Hematopoietic multipotent progenitor cell treated with erythropoietin and hydrocortisone succinate and interleukin-3 and kit ligand, for 15 days (in vitro differentiated cells): ENCODE data around the gene LRRC1.
"Not testable (repeated sequence)": the region's sequence is repeated elsewhere in the genome, so short reads cannot be mapped to it uniquely, and the experiment has no call there.

ENCODE experiments used
- DNase-seq: peaks from one replicate; pipeline ENCODE4 v3.0.0-alpha.2; 2015; ENCODE audit warnings: low spot score

Gene LRRC1

GRCh38 chr6:53792973-53793317 lies 1.9 kb upstream of the LRRC1 start:
- DNase-seq: no peak

GRCh38 chr6:53793318-53794136 lies 1.3 kb upstream of the LRRC1 start:
- no peak for DNase-seq

GRCh38 chr6:53794137-53794719 lies 577 bp upstream of the LRRC1 start:
- no peak for DNase-seq

DNA sequence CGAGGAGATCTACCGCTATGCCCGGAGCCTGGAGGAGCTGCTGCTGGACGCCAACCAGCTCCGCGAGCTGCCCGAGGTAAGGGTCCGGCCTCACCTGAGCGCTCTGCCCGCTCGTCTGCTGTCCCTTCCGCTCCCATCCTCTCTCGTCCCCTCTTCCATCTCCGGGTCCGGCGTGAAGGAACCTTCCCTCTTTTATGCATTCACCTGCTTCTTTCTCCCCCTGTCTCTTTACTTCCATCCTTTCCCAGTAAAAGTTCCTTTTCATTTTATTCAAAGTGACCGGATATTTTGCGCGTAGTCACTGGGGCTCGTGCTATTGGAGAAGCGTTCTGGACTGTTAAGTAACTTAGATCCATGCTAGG lies 516 bp downstream of the LRRC1 start:
- no peak for DNase-seq

- no peak for DNase-seq
Measured at GRCh38 chr6:53795702-53796450, 1.1 kb downstream of the LRRC1 start.

DNA sequence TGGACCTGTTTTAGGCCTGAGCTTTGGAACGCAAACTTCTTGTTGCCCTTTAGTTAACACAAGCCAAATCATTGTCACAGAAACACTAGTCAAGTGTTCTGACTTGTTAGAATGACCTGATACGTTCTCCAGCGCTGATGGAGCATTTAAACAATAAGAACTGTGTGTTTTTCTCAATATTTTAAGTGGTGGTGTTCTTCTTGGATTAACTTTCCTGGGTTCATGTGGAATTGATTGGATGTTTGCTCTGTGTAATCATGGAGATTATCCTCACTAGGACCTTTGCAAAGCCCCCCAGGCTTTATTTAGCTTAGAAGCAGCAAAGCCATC lies 1.6 kb downstream of the LRRC1 start:
- no peak for DNase-seq

DNA sequence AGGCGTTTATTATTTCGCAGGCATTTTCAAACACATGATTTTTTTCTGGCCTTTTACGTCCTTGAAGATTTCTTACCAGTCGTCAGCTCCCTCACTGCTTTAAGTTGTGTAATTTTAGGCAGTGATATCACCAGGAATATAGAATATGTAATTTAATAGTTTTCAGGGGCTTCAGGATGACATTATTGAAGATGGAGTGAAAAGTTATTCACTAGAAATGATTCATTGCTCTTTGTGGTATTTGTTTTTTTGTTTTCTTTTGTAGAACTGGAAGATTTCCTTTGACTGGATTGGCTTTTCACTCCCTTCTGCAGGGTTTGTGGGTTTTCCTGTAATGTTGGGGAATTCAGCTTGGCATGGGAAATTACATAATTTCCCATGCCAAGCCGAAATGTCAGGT lies 2.0 kb downstream of the LRRC1 start:
- no peak for DNase-seq

GRCh38 chr6:53797304-53797703 lies 2.5 kb downstream of the LRRC1 start:
- DNase-seq: no peak

- no peak for DNase-seq
Measured at GRCh38 chr6:53799340-53799739, 4.5 kb downstream of the LRRC1 start.

DNA sequence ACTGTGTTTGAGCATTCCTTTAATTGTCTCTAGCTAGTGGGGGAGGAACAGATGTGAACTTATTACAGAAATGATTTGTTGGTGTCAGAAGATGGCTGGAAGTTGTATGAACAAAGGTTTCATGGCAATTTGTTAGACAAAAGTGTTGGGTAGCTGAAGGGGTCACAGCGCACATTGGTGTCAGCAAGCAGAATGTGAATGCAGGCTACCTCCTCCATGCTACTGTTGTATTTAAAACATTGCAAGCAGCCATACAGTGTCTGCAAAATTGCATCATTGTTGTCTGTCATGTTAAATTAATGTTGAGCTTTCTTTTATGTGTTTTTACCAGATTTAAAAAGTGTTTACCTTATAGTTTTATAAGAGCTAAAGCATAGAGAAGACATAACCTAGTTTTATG lies 6.2 kb downstream of the LRRC1 start:
- DNase-seq: no peak

DNA sequence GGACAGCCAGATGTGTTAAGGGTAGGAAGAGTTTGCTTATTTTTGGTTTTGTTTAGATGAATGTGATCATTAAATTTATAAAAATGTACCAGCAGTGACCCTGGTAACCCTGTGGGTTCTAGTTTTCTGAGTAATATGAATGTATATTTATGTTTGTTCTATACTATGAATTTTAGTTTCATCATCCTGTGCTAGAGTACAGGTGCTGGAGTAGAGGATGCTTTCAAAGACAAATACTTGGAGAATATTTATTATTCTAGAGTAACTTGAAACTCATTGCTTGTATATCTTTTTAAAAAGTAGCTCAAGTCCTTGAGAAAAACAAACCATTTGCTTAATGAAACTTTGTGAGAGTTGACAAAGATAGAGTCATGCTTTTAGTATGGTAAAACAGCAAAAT lies 7.8 kb downstream of the LRRC1 start:
- no peak for DNase-seq

DNA sequence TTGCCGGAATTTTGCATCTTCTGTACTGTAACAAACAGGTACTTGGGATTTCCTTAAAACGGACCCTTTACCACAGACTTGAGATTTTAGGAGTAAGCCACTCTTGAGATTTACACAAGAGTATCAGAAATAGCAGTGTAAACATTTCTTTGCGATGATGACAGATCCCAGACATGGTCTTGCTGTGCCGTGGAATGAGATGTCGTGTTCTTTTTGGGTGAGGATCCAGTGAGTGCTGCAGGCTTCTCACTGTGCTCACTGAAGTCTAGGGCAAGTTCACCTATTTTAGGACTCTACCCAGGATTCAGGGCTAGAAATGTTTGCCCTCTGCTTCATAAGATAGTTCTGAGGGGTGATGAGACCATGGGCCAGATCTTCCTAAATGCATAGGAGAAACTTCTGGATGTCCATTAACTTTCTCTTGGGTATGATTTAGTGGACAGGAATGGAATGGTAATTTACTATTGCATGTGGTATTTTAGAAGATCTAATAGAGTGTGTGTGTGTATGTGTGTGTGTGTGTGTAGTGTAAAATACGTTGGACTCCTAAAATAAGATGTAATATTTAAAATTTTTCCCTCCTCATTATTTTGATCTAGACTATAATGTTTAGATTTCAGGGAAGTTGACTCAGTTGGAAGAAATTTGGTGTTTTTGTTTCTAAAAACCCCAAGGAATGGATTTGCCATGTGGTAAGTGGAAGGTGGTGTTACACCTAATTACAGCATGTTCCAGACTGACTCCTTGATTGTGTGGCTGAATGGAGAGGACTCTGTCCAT lies 8.5 kb downstream of the LRRC1 start:
- DNase-seq: no peak

DNA sequence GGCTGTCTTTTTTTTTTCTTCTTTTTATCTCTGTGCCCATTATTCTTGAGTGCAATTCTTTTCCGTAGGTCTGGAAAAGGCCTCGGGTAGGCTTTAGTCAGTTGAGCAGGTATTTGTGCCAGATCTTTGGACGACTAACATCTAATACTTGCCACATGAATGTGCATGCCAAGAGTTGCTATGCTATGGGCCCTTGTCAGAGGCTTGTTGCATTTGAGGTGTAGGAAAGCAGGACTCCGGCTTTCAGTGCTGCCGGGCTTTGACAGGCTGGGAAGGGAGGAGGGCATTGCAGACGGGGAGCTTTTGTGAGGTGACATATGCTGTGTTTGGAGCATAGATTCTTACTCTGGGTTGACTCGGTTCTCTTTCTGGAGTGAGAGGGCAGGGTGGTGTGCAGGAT lies 10.2 kb downstream of the LRRC1 start:
- DNase-seq: no peak

GRCh38 chr6:53805725-53806124 lies 10.9 kb downstream of the LRRC1 start:
- no peak for DNase-seq

DNA sequence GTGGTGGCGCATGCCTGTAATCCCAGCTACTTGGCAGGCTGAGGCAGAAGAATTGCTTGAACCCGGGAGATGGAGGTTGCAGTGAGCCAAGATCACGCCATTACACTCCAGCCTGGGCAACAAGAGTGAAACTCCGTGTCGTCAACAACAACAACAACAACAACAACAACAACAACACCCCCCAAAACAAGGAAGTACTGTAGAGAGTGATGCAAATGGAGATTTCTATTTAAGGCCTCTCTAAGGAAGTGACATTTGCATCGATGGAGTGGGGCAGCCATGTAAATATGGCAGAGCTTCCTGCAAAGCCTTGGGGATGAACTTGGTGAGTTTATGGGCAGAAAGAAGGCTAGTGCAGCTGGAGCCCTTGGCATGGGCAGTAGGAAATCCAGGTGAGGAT lies 12.8 kb downstream of the LRRC1 start:
- DNase-seq: not testable (repeated sequence)

DNA sequence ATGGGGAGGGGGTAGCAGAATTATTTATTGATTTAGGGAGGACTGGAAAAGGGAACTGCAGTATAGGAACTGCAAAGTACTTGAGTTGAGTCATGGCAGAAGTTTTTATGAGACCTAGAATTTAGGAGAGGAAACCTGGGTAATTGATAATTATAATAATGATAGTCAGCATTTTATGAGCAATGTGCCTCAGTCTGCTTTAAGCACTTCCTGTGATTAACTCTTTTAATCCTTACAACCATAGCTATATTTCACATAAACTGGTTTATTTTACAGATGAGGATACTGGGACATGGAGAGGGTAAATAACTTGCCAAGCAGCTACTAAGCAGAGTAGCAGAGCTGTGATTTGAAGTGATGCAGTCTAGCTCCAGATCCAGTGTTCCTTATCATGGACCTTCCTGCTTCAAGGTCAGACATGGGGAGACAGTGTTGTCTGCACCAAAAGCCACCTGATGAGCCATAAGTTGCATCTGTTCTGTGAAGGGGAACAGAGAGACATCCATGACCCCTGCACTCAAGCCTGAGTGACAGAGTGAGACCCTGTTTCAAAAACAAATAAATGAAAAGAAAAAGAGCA lies 13.6 kb downstream of the LRRC1 start:
- no peak for DNase-seq

DNA sequence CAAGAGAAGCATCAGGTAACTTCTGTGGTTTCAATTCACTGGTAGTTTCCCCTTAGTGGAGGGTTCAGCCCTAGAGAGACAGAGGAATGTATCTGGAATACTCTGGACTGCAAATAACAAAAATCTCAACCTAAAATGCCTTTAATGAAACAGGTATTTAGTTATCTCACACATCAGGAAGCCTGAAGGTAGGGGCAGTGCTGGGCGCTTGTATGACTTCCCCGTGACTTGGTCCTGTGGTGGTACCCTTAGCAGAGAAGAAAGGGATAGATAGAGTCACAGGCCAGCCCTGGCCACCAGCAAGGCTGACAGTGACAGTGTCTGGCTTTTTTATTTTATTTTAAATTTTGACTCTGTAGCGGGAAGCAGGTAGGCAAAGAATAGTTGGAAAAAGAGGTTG lies 14.9 kb downstream of the LRRC1 start:
- no peak for DNase-seq

DNA sequence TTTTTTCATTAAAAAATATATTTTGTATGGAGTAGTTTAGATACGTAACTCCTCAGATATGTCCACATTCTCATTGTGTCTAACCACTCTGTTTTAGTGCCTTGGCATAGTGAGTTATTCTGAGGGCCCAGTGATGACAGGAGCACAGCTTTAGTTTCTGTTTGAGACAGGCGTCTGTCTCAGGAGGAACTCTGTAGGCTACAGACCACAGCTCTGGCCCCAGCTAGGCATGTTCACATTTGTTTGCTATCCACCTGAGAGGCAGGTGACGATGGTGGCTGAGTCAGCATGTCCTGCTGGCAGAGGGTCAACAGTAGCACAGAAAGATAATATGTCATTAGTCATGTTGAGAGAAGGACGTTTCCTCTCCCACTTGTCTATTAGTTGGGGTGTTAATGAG lies 16.3 kb downstream of the LRRC1 start:
- DNase-seq: no peak

DNA sequence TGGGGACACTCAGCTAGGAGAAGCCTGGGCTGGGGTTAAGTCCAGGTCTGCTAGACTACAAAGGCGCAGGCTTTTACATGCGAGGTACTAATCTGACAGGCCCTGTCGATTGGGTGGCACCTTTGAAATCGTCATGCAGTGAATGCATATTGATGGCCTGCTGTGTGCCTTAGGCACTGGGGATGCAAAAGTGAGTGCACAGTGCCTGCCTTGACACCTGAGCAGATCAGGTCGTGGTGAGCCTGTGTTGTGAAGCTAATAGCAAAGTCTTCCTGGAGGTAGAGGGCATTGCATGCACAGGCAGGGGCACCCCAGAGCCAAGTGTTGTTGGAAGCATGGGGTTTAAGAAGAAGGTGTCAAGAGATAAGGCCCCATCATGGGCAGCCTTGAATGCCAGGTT lies 16.9 kb downstream of the LRRC1 start:
- no peak for DNase-seq

- no peak for DNase-seq
Measured at GRCh38 chr6:53813096-53813495, 18.3 kb downstream of the LRRC1 start.

- DNase-seq: no peak
Measured at GRCh38 chr6:53813801-53814200, 19.0 kb downstream of the LRRC1 start.

- no peak for DNase-seq
Measured at GRCh38 chr6:53814353-53814752, 19.5 kb downstream of the LRRC1 start.
